Measurements from ENCODE around the gene TNNT3. TPM values are rescaled to one million over a fixed set of nuclear protein-coding genes. Genes with fewer than 3 reads are reported as not detected.

The TNNT3 gene
- total RNA-seq, 1 experiment from 2014 or later: 0.88 TPM

DNA sequence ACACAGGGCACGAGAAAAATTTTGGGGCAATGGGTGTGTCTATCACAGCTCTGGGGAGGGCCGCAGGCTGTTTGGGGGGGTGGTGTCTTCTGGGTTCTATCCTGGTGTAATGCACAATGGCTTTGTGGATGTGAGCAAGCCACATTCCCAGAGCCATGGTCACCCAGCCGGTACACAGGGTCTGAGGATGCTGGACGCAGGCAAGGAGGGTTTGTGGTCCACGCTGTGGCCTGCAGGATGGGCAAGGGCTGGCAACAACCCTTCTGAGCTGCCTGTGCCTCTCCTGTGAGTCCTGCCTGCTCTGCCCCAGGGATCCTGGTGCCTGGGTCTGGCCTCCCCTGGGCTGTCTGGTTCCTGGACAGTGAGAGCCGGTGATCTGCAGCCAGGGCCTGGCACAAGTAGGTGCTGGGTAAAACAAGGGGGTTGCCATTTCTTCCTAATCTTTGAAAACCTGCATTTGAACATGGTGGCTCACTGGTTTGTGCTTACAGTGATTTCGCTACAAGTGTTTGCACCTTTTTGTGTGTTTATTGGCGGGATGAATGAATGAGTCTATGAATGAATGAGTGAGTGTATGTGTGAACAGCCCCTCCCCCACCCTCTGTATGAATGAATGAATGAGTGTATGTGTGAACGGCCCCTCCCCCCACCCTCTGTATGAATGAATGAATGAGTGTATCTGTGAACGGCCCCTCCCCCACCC lies 23.2 kb downstream of the TNNT3 start:
- H3K36me3 Mint-ChIP-seq (ENCODE audit: insufficient read depth, unreplicated experiment): peaks cover 4% of the 10 kb centered on the region
- no peaks in the 10 kb centered on the region for H3K27me3 Mint-ChIP-seq (ENCODE audit: insufficient read depth, unreplicated experiment)
- Histone ChIP-seq H3K4me1 (no peaks in the 10 kb centered on the region), H3K36me3 (ENCODE audit: control insufficient read depth, insufficient read depth, low read length) (no peaks in the 10 kb centered on the region), H3K4me3 (ENCODE audit: low read depth, low read length) (no peak overlapping the region), H3K9me3 (no peaks in the 10 kb centered on the region), H3K27me3 (replicated peaks; ENCODE audit: control insufficient read depth, insufficient read depth, low read length) (no peaks in the 10 kb centered on the region)
- H3K4me3 Mint-ChIP-seq (ENCODE audit: unreplicated experiment): no peak overlapping the region
- no peaks in the 10 kb centered on the region for H3K9me3 Mint-ChIP-seq (ENCODE audit: unreplicated experiment)
- peak; percentile 0 to 20 for DNase-seq
- TF ChIP-seq, protein P1, sequence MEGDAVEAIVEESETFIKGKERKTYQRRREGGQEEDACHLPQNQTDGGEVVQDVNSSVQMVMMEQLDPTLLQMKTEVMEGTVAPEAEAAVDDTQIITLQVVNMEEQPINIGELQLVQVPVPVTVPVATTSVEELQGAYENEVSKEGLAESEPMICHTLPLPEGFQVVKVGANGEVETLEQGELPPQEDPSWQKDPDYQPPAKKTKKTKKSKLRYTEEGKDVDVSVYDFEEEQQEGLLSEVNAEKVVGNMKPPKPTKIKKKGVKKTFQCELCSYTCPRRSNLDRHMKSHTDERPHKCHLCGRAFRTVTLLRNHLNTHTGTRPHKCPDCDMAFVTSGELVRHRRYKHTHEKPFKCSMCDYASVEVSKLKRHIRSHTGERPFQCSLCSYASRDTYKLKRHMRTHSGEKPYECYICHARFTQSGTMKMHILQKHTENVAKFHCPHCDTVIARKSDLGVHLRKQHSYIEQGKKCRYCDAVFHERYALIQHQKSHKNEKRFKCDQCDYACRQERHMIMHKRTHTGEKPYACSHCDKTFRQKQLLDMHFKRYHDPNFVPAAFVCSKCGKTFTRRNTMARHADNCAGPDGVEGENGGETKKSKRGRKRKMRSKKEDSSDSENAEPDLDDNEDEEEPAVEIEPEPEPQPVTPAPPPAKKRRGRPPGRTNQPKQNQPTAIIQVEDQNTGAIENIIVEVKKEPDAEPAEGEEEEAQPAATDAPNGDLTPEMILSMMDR (IDR thresholded peaks at IDR 0.05; ENCODE audit: insufficient read depth in 1 of 2, low read depth in 1 of 2, low read length in 1 of 2, severe bottlenecking in 1 of 2, unreplicated experiment in 1 of 2): no peak
- no TSS peak for BruUV-seq (replicated peaks)
- no peak overlapping the region for H3K27ac Mint-ChIP-seq (ENCODE audit: unreplicated experiment)
- POLR2A ChIA-PET: no interaction called here
- no peaks in the 10 kb centered on the region for H3K4me1 Mint-ChIP-seq (ENCODE audit: low read depth, unreplicated experiment)
- intact Hi-C loops (cut with micrococcal nuclease; ENCODE audit: unreplicated experiment): no loop called here
- CTCF ChIA-PET: interaction anchor here (0.6 to 1.5 kb wide), 3 partner anchors 117 to 290 kb away, joined by 3 to 5 read pairs (median 5); no protein-coding TSS in a partner anchor

DNA sequence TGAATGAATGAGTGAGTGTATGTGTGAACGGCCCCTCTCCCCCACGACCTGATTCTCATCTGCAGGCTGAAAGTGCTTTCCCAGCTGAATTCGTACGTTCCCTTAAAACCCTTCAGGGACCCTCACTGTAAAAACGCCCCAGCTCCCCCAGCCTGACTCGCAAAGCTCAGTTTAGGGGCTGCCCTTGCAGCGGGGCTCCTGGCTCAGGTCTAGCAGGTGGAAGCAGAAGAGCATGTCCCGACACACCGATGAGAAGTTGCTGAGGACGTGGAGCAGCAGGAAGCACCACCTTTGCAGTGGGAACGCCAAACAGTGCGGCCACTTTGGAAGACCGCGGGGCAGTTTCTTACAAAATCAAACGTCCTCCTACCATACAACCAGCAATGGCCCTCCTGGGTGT lies 24.1 kb downstream of the TNNT3 start:
- POLR2A ChIA-PET: no interaction called here
- Histone ChIP-seq H3K36me3 (ENCODE audit: control insufficient read depth, insufficient read depth, low read length) (no peaks in the 10 kb centered on the region), H3K4me1 (no peaks in the 10 kb centered on the region), H3K9me3 (no peaks in the 10 kb centered on the region), H3K27me3 (replicated peaks; ENCODE audit: control insufficient read depth, insufficient read depth, low read length) (no peaks in the 10 kb centered on the region), H3K4me3 (ENCODE audit: low read depth, low read length) (no peak overlapping the region)
- intact Hi-C loops (cut with micrococcal nuclease; ENCODE audit: unreplicated experiment): no loop called here
- CTCF ChIA-PET: interaction anchor here (1.5 kb wide), 1 partner anchor 291 kb away, joined by 5 read pairs; no protein-coding TSS in a partner anchor
- peak; percentile 1 to 28 for DNase-seq
- H3K27ac Mint-ChIP-seq (ENCODE audit: unreplicated experiment): no peak overlapping the region
- TF ChIP-seq, protein P1 (IDR thresholded peaks at IDR 0.05; ENCODE audit: insufficient read depth in 1 of 2, low read depth in 1 of 2, low read length in 1 of 2, severe bottlenecking in 1 of 2, unreplicated experiment in 1 of 2): no peak
- no TSS peak for BruUV-seq (replicated peaks)
- no peak overlapping the region for H3K4me3 Mint-ChIP-seq (ENCODE audit: unreplicated experiment)
- H3K36me3 Mint-ChIP-seq (ENCODE audit: insufficient read depth, unreplicated experiment): peaks cover 4% of the 10 kb centered on the region
- no peaks in the 10 kb centered on the region for H3K9me3 Mint-ChIP-seq (ENCODE audit: unreplicated experiment)
- no peaks in the 10 kb centered on the region for H3K4me1 Mint-ChIP-seq (ENCODE audit: low read depth, unreplicated experiment)
- H3K27me3 Mint-ChIP-seq (ENCODE audit: insufficient read depth, unreplicated experiment): no peaks in the 10 kb centered on the region

DNA sequence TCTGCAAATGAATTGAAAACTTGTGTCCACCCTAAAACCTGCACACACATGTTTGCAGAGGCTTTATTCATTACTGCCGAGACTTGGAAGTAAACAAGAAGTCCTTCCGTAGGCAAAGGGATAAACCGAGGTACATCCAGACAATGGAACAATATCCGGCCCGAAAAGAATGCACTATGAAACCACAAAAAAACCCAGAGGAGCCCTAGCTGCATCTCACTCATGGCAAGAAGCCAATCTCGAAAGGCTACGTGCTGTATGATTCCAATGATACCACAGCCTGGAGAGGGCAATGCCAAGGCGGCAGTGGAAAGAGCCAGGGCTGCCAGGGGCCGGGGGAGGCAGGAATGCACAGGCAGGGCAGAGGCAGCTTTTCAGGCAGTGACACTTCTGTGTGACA lies 24.5 kb downstream of the TNNT3 start:
- BruUV-seq (replicated peaks): no TSS peak
- H3K4me3 Mint-ChIP-seq (ENCODE audit: unreplicated experiment): no peak overlapping the region
- intact Hi-C loops (cut with micrococcal nuclease; ENCODE audit: unreplicated experiment): no loop called here
- Histone ChIP-seq H3K9me3 (no peaks in the 10 kb centered on the region), H3K4me3 (ENCODE audit: low read depth, low read length) (no peak overlapping the region), H3K36me3 (ENCODE audit: control insufficient read depth, insufficient read depth, low read length) (no peaks in the 10 kb centered on the region), H3K4me1 (no peaks in the 10 kb centered on the region), H3K27me3 (replicated peaks; ENCODE audit: control insufficient read depth, insufficient read depth, low read length) (no peaks in the 10 kb centered on the region)
- POLR2A ChIA-PET: no interaction called here
- no peaks in the 10 kb centered on the region for H3K4me1 Mint-ChIP-seq (ENCODE audit: low read depth, unreplicated experiment)
- H3K36me3 Mint-ChIP-seq (ENCODE audit: insufficient read depth, unreplicated experiment): peaks cover 4% of the 10 kb centered on the region
- no peaks in the 10 kb centered on the region for H3K27me3 Mint-ChIP-seq (ENCODE audit: insufficient read depth, unreplicated experiment)
- TF ChIP-seq, protein P1 (IDR thresholded peaks at IDR 0.05; ENCODE audit: insufficient read depth in 1 of 2, low read depth in 1 of 2, low read length in 1 of 2, severe bottlenecking in 1 of 2, unreplicated experiment in 1 of 2): no peak
- no peaks in the 10 kb centered on the region for H3K9me3 Mint-ChIP-seq (ENCODE audit: unreplicated experiment)
- DNase-seq: peak; percentile 0 to 1
- CTCF ChIA-PET: interaction anchor here (1.5 kb wide), 1 partner anchor 291 kb away, joined by 5 read pairs; no protein-coding TSS in a partner anchor
- H3K27ac Mint-ChIP-seq (ENCODE audit: unreplicated experiment): no peak overlapping the region

All from Caco-2 (cell line).